HUES6 (cell line): ENCODE data around the gene KRTAP22-2.

ENCODE experiments used
- H3K27ac ChIP-seq: 2 replicates; pipeline ENCODE4 v1.7.0; 2013; ENCODE audit warnings: low read depth, mild to moderate bottlenecking, low read length, inconsistent platforms
- H3K27me3 ChIP-seq: 2 replicates; pipeline ENCODE4 v1.6.1; 2013; ENCODE audit warnings: low read length; ENCODE audit not compliant: control insufficient read depth, insufficient read depth
- H3K36me3 ChIP-seq: 2 replicates; pipeline ENCODE4 v1.6.1; 2013; ENCODE audit warnings: low read length; ENCODE audit not compliant: control insufficient read depth, insufficient read depth
- H3K4me1 ChIP-seq: 2 replicates; pipeline ENCODE4 v1.6.1; 2013; ENCODE audit warnings: low read length; ENCODE audit not compliant: control insufficient read depth, insufficient read depth
- H3K4me3 ChIP-seq: 2 replicates; pipeline ENCODE4 v1.5.1; 2013; ENCODE audit warnings: low read depth, low read length
- H3K9ac ChIP-seq: one replicate; pipeline ENCODE4 v1.6.1; 2013; ENCODE audit warnings: mild to moderate bottlenecking, low read length
- H3K9me3 ChIP-seq: 2 replicates; pipeline ENCODE4 v1.6.1; 2013; ENCODE audit warnings: low read depth, low read length; ENCODE audit not compliant: control insufficient read depth, insufficient read depth

KRTAP22-2 gene

GRCh38 chr21:30590297-30590696 lies at the start of gene KRTAP22-2:
TSS of gene KRTAP22-2 (minus strand) at chr21:30590397.
- Histone ChIP-seq H3K36me3 (no peaks in the 10 kb centered on the region), H3K9me3 (no peaks in the 10 kb centered on the region), H3K9ac (no peak within 1 kb of the TSS), H3K27me3 (no peaks in the 10 kb centered on the region), H3K4me3 (no peak within 1 kb of the TSS), H3K27ac (no peak within 1 kb of the TSS), H3K4me1 (no peaks in the 10 kb centered on the region)

GRCh38 chr21:30638686-30639085 lies 48.5 kb upstream of the KRTAP22-2 start:
- H3K9me3 ChIP-seq, result no peaks in the 10 kb centered on the region; the same call in 1 of the 2 replicates
- no peaks in the 10 kb centered on the region for H3K36me3 ChIP-seq
- no peaks in the 10 kb centered on the region for H3K27me3 ChIP-seq

GRCh38 chr21:30634906-30635305 lies 44.7 kb upstream of the KRTAP22-2 start, which contains the start of gene KRTAP20-2:
TSS of gene KRTAP20-2 (plus strand) at chr21:30635206. CDS start at chr21:30635264, 58 bp downstream.
- Histone ChIP-seq H3K27ac (no peak within 1 kb of the TSS), H3K27me3 (no peaks in the 10 kb centered on the region), H3K36me3 (no peaks in the 10 kb centered on the region), H3K9me3 (no peaks in the 10 kb centered on the region; the same call in 1 of the 2 replicates), H3K4me1 (no peaks in the 10 kb centered on the region), H3K4me3 (no peak within 1 kb of the TSS), H3K9ac (no peak within 1 kb of the TSS)

More at GRCh38 chr21:30638686-30639085, 48.5 kb upstream of the KRTAP22-2 start:
- Histone ChIP-seq H3K27ac (no peak overlapping the region), H3K4me1 (no peaks in the 10 kb centered on the region), H3K4me3 (no peak overlapping the region), H3K9ac (no peak overlapping the region)

- H3K9ac ChIP-seq, result no peak overlapping the region
- H3K36me3 ChIP-seq, result no peaks in the 10 kb centered on the region
- H3K27ac ChIP-seq, result no peak overlapping the region
- peaks cover 7% of the 10 kb centered on the region for H3K9me3 ChIP-seq
- no peaks in the 10 kb centered on the region for H3K27me3 ChIP-seq
- no peak overlapping the region for H3K4me3 ChIP-seq
- H3K4me1 ChIP-seq, result peaks cover 3% of the 10 kb centered on the region; the same call in 1 of the 2 replicates
These were observed 39.0 kb upstream of the KRTAP22-2 start for GRCh38 chr21:30629200-30629599.

- no peaks in the 10 kb centered on the region for H3K36me3 ChIP-seq
- peaks cover 7% of the 10 kb centered on the region for H3K9me3 ChIP-seq
These were observed 37.9 kb upstream of the KRTAP22-2 start for GRCh38 chr21:30628109-30628508.

GRCh38 chr21:30625449-30626165 lies 35.4 kb upstream of the KRTAP22-2 start:
- no peaks in the 10 kb centered on the region for H3K27me3 ChIP-seq
- H3K27ac ChIP-seq, result no peak overlapping the region
- H3K36me3 ChIP-seq, result no peaks in the 10 kb centered on the region
- peaks cover 3% of the 10 kb centered on the region; the same call in 1 of the 2 replicates for H3K4me1 ChIP-seq
- H3K9me3 ChIP-seq, result peaks cover 7% of the 10 kb centered on the region
- no peak overlapping the region for H3K9ac ChIP-seq
- H3K4me3 ChIP-seq, result no peak overlapping the region

More at GRCh38 chr21:30628109-30628508, 37.9 kb upstream of the KRTAP22-2 start:
- Histone ChIP-seq H3K27ac (no peak overlapping the region), H3K4me3 (no peak overlapping the region), H3K27me3 (no peaks in the 10 kb centered on the region), H3K9ac (no peak overlapping the region), H3K4me1 (peaks cover 3% of the 10 kb centered on the region; the same call in 1 of the 2 replicates)

GRCh38 chr21:30623362-30623761 lies 33.2 kb upstream of the KRTAP22-2 start:
- Histone ChIP-seq H3K27me3 (no peaks in the 10 kb centered on the region), H3K4me3 (no peak overlapping the region), H3K9ac (no peak overlapping the region), H3K36me3 (no peaks in the 10 kb centered on the region), H3K9me3 (peaks cover 7% of the 10 kb centered on the region), H3K4me1 (peaks cover 3% of the 10 kb centered on the region; the same call in 1 of the 2 replicates), H3K27ac (no peak overlapping the region)

GRCh38 chr21:30620522-30620921 lies 30.3 kb upstream of the KRTAP22-2 start, which contains the start of gene KRTAP20-4:
TSS of gene KRTAP20-4 (plus strand) at chr21:30620627.
- peaks cover 7% of the 10 kb centered on the region for H3K9me3 ChIP-seq
- no peaks in the 10 kb centered on the region for H3K27me3 ChIP-seq
- no peak within 1 kb of the TSS for H3K27ac ChIP-seq
- H3K4me1 ChIP-seq, result peaks cover 3% of the 10 kb centered on the region; the same call in 1 of the 2 replicates
- no peak within 1 kb of the TSS for H3K4me3 ChIP-seq
- H3K9ac ChIP-seq, result no peak within 1 kb of the TSS
- H3K36me3 ChIP-seq, result no peaks in the 10 kb centered on the region

GRCh38 chr21:30620080-30620479 lies 29.9 kb upstream of the KRTAP22-2 start:
- Histone ChIP-seq H3K27ac (no peak overlapping the region), H3K9me3 (peaks cover 4% of the 10 kb centered on the region), H3K9ac (no peak overlapping the region), H3K36me3 (no peaks in the 10 kb centered on the region), H3K27me3 (no peaks in the 10 kb centered on the region), H3K4me3 (no peak overlapping the region), H3K4me1 (no peaks in the 10 kb centered on the region)

- H3K36me3 ChIP-seq, result no peaks in the 10 kb centered on the region
- no peaks in the 10 kb centered on the region for H3K27me3 ChIP-seq
- H3K9me3 ChIP-seq, result peaks cover 2% of the 10 kb centered on the region; the same call in 1 of the 2 replicates
- H3K27ac ChIP-seq, result no peak within 1 kb of the TSS
- no peaks in the 10 kb centered on the region for H3K4me1 ChIP-seq
- no peak within 1 kb of the TSS for H3K9ac ChIP-seq
- H3K4me3 ChIP-seq, result no peak within 1 kb of the TSS
These were observed 25.9 kb upstream of the KRTAP22-2 start, which contains the start of gene KRTAP20-1 for GRCh38 chr21:30616125-30616524. TSS of gene KRTAP20-1 (plus strand) at chr21:30616425. CDS start at chr21:30616455, 30 bp downstream.

GRCh38 chr21:30615199-30615598 lies 25.0 kb upstream of the KRTAP22-2 start:
- Histone ChIP-seq H3K36me3 (no peaks in the 10 kb centered on the region), H3K27me3 (no peaks in the 10 kb centered on the region), H3K4me3 (no peak overlapping the region), H3K27ac (no peak overlapping the region), H3K9ac (no peak overlapping the region), H3K9me3 (peaks cover 2% of the 10 kb centered on the region; the same call in 1 of the 2 replicates), H3K4me1 (no peaks in the 10 kb centered on the region)
